ENCODE data around the gene ZNF652.

Gene ZNF652

DNA sequence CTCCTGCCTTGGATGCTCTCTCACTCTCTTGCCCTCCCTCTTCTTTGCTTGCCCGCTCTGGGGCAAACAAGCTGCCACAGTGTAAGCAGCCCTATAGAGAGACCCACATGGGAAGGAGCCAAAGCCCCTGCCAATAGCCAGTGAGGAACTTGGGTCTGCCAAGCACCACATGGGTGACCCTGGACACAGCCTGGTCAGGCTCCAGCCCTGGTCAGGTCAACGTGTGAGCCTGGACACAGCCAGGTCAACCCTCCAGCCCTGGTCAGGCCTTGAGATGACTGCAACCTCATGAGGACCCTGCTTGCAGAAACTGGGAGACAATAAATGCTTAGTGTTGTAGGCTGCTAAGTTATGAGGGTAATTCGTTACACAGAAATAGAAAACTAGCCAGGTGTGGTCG lies 117.2 kb downstream of the ZNF652 start:
- no peak overlapping the region for H3K4me3 ChIP-seq (ENCODE audit: low read depth, low read length)
- TF ChIP-seq, protein P1, sequence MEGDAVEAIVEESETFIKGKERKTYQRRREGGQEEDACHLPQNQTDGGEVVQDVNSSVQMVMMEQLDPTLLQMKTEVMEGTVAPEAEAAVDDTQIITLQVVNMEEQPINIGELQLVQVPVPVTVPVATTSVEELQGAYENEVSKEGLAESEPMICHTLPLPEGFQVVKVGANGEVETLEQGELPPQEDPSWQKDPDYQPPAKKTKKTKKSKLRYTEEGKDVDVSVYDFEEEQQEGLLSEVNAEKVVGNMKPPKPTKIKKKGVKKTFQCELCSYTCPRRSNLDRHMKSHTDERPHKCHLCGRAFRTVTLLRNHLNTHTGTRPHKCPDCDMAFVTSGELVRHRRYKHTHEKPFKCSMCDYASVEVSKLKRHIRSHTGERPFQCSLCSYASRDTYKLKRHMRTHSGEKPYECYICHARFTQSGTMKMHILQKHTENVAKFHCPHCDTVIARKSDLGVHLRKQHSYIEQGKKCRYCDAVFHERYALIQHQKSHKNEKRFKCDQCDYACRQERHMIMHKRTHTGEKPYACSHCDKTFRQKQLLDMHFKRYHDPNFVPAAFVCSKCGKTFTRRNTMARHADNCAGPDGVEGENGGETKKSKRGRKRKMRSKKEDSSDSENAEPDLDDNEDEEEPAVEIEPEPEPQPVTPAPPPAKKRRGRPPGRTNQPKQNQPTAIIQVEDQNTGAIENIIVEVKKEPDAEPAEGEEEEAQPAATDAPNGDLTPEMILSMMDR (IDR thresholded peaks at IDR 0.05; ENCODE audit: low read depth, low read length, missing control alignments), result no peak
- no peak for DNase-seq (ENCODE audit: low read depth)

Measured in GM12864 (cell line).